AG04450 (cell line): ENCODE results near the gene RPRD1A. TPM values are rescaled to one million over a fixed set of nuclear protein-coding genes. Genes with fewer than 3 reads are reported as not detected.

Experiments
- CTCF ChIA-PET: fragments of 300-600, 350-600 bp; formaldehyde crosslinking; extraction: SDS; loops from one replicate; lab custom pipeline; 2022; ENCODE audit warnings: antibody characterized with exemption, inconsistent platforms; lab: Charles Lee
- POLR2A ChIA-PET: fragments of 350-600 bp; formaldehyde crosslinking; extraction: SDS; loops from one replicate; lab custom pipeline; 2021; ENCODE audit warnings: antibody characterized with exemption, inconsistent platforms; lab: Yijun Ruan, JAX
- DNase-seq: peaks from one replicate; pipeline ENCODE4 v3.0.0-alpha.2; 2011; ENCODE audit warnings: low read depth, low spot score
- H3K27ac ChIP-seq: one replicate; pipeline ENCODE4 v1.5.1; 2012; ENCODE audit warnings: low read depth, low read length, control low read depth
- H3K27me3 ChIP-seq: one replicate; pipeline ENCODE4 v1.6.0; 2012; ENCODE audit warnings: low read length; ENCODE audit not compliant: control insufficient read depth, insufficient read depth
- H3K4me3 ChIP-seq: 2 replicates; pipeline ENCODE4 v1.5.1; 2011; ENCODE audit warnings: mild to moderate bottlenecking, low read depth, low read length, control low read depth
- H3K9me3 ChIP-seq: 2 replicates; pipeline ENCODE4 v1.5.1; 2012; ENCODE audit warnings: low read length; ENCODE audit not compliant: control insufficient read depth, insufficient read depth
- polyA plus RNA-seq: library from polyadenylated mRNA; depleted of rRNA; stranded (reverse); fragments of >200 nt; gene quantifications from 2 replicates; pipeline ENCODE4 v1.2.3, GENCODE V29; 2011
- TF ChIP-seq, protein P1 (sequence below): IDR thresholded peaks from 2 replicates; pipeline ENCODE4 v1.5.1; 2011; ENCODE audit warnings: low read depth, low read length, control low read depth, inconsistent platforms

Gene RPRD1A
- polyA plus RNA-seq, 1 experiment = 35.6 TPM

DNA sequence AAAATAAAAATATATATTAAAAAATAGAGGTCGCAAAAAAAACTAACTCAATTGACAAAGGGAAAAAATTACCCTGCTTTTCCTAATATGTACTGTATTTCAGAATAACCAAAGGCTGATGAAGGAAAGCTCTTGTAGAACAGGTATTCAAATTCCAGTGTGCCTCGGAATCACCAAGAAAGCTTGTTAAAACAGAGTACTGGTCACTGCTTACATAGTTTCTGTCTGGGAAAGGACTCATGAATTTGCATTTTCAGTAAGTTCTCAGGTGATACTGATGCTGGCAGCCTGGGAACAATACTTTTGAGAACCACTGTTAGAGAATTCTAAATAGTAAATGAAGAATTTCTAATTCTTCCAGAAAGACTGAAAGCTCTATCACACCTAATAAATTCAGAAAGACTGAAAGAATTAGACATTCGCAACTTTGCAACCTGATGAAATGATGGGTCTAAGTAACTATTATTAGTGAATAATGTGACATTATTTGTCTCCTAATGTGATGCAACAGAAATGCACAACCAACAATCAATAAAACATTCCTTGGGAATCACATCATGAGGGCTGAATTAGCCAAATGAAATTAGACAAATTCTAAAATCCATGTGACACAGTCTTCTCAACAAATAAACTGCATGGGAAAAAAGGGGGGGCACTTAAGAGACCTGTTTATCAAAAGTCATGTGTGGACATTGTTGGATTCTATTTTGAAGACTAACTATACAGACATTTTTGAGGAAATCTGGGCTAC is 21.9 kb downstream of the RPRD1A start:
- ChIA-PET POLR2A (no interaction called here), CTCF (interaction anchor here (1.3 kb wide), 1 partner anchor 28 kb away, joined by 3 read pairs; no protein-coding TSS in a partner anchor)
- TF ChIP-seq, protein P1, sequence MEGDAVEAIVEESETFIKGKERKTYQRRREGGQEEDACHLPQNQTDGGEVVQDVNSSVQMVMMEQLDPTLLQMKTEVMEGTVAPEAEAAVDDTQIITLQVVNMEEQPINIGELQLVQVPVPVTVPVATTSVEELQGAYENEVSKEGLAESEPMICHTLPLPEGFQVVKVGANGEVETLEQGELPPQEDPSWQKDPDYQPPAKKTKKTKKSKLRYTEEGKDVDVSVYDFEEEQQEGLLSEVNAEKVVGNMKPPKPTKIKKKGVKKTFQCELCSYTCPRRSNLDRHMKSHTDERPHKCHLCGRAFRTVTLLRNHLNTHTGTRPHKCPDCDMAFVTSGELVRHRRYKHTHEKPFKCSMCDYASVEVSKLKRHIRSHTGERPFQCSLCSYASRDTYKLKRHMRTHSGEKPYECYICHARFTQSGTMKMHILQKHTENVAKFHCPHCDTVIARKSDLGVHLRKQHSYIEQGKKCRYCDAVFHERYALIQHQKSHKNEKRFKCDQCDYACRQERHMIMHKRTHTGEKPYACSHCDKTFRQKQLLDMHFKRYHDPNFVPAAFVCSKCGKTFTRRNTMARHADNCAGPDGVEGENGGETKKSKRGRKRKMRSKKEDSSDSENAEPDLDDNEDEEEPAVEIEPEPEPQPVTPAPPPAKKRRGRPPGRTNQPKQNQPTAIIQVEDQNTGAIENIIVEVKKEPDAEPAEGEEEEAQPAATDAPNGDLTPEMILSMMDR = no peak
- Histone ChIP-seq H3K9me3 (no peaks in the 10 kb centered on the region), H3K4me3 (no peak overlapping the region), H3K27ac (no peak overlapping the region), H3K27me3 (no peaks in the 10 kb centered on the region)
- DNase-seq = no peak

DNA sequence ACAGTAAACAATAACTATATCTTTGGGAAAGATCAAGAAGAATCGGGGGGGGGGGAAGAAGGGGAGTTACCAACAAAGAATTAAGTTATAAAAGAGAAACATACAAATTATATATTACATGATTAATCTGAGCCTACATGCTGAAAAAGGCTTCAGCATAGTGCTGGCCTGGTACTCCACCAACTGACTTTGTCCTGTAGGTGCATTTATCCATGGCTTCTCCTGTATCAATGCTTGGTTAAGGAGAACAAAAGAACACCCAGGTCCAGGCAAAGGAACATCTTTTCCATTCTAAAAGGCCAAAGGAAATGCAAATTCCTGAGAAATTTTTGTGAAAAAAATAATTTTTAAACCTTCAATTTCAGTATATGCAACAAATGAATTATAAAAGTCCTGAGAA is 24.2 kb downstream of the RPRD1A start:
- POLR2A ChIA-PET = no interaction called here
- CTCF ChIA-PET = interaction anchor here (0.6 kb wide), 1 partner anchor 11 kb away, joined by 5 read pairs; no protein-coding TSS in a partner anchor
- no peak for DNase-seq
- no peak overlapping the region for H3K27ac ChIP-seq
- TF ChIP-seq, protein P1 = no peak
- H3K9me3 ChIP-seq = peaks cover 7% of the 10 kb centered on the region
- H3K4me3 ChIP-seq = no peak overlapping the region
- H3K27me3 ChIP-seq = no peaks in the 10 kb centered on the region

DNA sequence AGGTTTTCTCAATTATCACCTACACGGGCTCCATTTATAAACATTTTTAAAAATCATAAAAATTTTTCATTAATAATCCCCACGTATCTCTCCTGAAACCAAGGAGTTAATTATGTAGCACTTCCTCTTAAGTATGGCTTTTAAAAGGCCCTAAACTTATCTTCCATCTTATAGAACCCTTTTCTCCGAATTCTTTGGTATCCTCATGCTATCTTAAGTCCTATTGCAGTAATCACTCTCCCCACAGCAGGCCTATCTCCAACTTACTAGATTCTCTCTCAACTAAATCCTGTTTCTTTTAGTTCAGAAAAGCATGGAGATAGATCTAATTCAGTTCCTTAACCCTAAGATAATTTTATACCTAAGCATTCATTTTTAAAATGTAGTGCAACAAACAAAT is 26.2 kb downstream of the RPRD1A start:
- TF ChIP-seq, protein P1 = no peak
- ChIA-PET POLR2A (no interaction called here), CTCF (no interaction called here)

DNA sequence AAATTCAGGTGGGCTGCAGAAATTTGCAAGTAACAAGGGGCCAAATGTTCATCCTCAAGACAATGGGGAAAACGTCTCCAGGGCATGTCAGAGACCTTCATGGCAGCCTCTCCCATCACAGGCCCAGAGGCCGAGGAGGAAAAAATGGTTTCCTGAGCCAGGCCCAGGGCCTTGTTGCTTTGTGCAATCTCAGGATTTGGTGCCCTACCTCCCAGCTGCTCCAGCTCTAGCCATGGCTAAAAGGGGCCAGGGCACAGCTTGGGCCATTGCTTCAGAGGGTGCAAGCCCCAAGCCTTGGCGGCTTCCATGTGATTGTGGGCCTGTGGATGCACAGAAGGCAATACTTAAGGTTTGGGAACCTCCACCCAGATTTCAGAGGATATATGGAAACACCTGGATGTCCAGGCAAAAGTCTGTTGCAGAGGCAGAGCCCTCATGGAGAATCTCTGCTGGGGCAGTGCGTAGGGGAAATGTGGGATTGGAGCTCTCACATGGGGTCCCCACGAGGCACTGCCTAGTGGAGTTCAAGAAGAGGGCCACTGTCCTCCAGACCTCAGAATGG is 29.2 kb downstream of the RPRD1A start:
- TF ChIP-seq, protein P1 = no peak
- Histone ChIP-seq H3K27me3 (no peaks in the 10 kb centered on the region), H3K27ac (no peak overlapping the region), H3K9me3 (peaks cover 9% of the 10 kb centered on the region), H3K4me3 (no peak overlapping the region)
- no peak for DNase-seq
- ChIA-PET POLR2A (no interaction called here), CTCF (no interaction called here)

More for the DNA sequence above, 26.2 kb downstream of the RPRD1A start:
- Histone ChIP-seq H3K4me3 (no peak overlapping the region), H3K27ac (no peak overlapping the region), H3K27me3 (no peaks in the 10 kb centered on the region), H3K9me3 (peaks cover 9% of the 10 kb centered on the region)
- no peak for DNase-seq

DNA sequence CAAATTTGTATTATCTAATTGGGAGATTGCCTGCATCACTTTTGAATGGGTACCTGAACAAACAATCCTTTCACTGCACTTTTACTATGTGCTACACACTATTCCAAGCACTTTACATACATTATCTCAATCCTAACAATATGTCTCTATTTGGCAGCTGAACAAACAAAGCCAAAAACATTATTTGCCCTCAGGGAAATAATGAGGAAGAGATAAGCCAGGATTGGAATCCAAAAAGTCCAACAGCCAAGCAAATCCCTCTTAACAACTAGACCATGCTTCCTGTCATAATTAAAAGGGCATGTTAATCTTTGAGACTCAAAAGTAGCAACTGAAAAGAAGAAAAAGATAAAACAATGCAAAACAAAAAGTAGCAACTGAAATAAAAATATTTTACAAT is 32.1 kb downstream of the RPRD1A start:
- CTCF ChIA-PET = interaction anchor here (11.0 kb wide), 1 partner anchor 17 kb away, joined by 70 read pairs; no protein-coding TSS in a partner anchor
- Histone ChIP-seq H3K27ac (no peak overlapping the region), H3K9me3 (peaks cover 9% of the 10 kb centered on the region), H3K4me3 (no peak overlapping the region), H3K27me3 (no peaks in the 10 kb centered on the region)
- POLR2A ChIA-PET = no interaction called here
- DNase-seq = no peak
- TF ChIP-seq, protein P1 = no peak
